K562 (cell line): ENCODE results near the gene CIB1. TPM values are rescaled to one million over a fixed set of nuclear protein-coding genes. Genes with fewer than 3 reads are reported as not detected.

Experiments used
- ATF6 ChIP-seq: sonication (generic); formaldehyde crosslinking; IDR thresholded peaks from 2 replicates; pipeline ENCODE4 v1.4.0; 2020; ENCODE audit warnings: mild to moderate bottlenecking, missing genetic modification reagents
- COPS2 ChIP-seq: fragments of 450-650 bp; conservative IDR thresholded peaks from 2 replicates; pipeline ENCODE4 v1.6.1; 2016; ENCODE audit warnings: mild to moderate bottlenecking, moderate library complexity
- CREM ChIP-seq: IDR thresholded peaks from 2 replicates; pipeline ENCODE4 v1.6.1; 2014; ENCODE audit warnings: antibody characterized with exemption, low read depth
- E2F4 ChIP-seq: sonication (generic); formaldehyde crosslinking; IDR thresholded peaks from 2 replicates; pipeline ENCODE4 v1.8.0; 2022; ENCODE audit warnings: mild to moderate bottlenecking, low read depth, missing genetic modification reagents
- HOXB6 ChIP-seq: fragments of 250-450 bp; sonication (Bioruptor Pico); IDR thresholded peaks from 2 replicates; pipeline ENCODE4 v1.5.1; 2022; ENCODE audit warnings: mild to moderate bottlenecking, borderline replicate concordance
- NFATC3 ChIP-seq: fragments of 450-650 bp; IDR thresholded peaks from 2 replicates; pipeline ENCODE4 v1.6.1; 2017; ENCODE audit warnings: mild to moderate bottlenecking
- NFIC ChIP-seq: fragments of 450-650 bp; IDR thresholded peaks from 2 replicates; pipeline ENCODE4 v1.6.1; 2017; ENCODE audit warnings: mild to moderate bottlenecking, inconsistent platforms
- NKRF ChIP-seq: fragments of 450-650 bp; IDR thresholded peaks from 2 replicates; pipeline ENCODE4 v1.6.1; 2016; ENCODE audit warnings: borderline replicate concordance
- POLR2AphosphoS5 ChIP-seq: IDR thresholded peaks from 2 replicates; pipeline ENCODE4 v1.6.1; 2011; ENCODE audit warnings: mild to moderate bottlenecking, low read depth, low read length, moderate library complexity; ENCODE audit not compliant: control insufficient read depth, insufficient read depth
- RNF2 ChIP-seq: sonication (generic); IDR thresholded peaks from 2 replicates; pipeline ENCODE4 v1.6.1; 2016
- SIN3A ChIP-seq, 2 experiments: fragments of 150-350 bp in 1 of 2; IDR thresholded peaks; 2 replicates each; pipeline ENCODE4 v1.6.1; 2011 to 2016; ENCODE audit warnings: borderline replicate concordance in 2 of 2, low read depth in 2 of 2, low read length in 2 of 2, mild to moderate bottlenecking in 2 of 2, moderate library complexity in 2 of 2; ENCODE audit not compliant: control insufficient read depth in 1 of 2
- SMARCA4 ChIP-seq: fragments of 450-650 bp; IDR thresholded peaks from 2 replicates; pipeline ENCODE4 v1.6.1; 2016
- TSHZ1 ChIP-seq: fragments of 250-450 bp; sonication (Bioruptor Pico); IDR thresholded peaks from 2 replicates; pipeline ENCODE4 v1.4.0; 2020; ENCODE audit warnings: mild to moderate bottlenecking, moderate library complexity
- UBTF ChIP-seq, 2 experiments: IDR thresholded peaks; 2 replicates each; pipeline ENCODE4 v1.6.1; 2012; ENCODE audit warnings: improper control_type of control experiment in 2 of 2, low read depth in 2 of 2, low read length in 2 of 2, borderline replicate concordance in 1 of 2
- ZNF12 ChIP-seq: sonication (generic); formaldehyde crosslinking; IDR thresholded peaks from 2 replicates; pipeline ENCODE4 v1.4.0; 2020; ENCODE audit warnings: mild to moderate bottlenecking, missing genetic modification reagents
- ZNF431 ChIP-seq: sonication (generic); formaldehyde crosslinking; IDR thresholded peaks from 2 replicates; pipeline ENCODE4 v1.8.0; 2022; ENCODE audit warnings: mild to moderate bottlenecking, missing genetic modification reagents
- polyA plus RNA-seq, 8 experiments: library from polyadenylated mRNA; depleted of rRNA in 4 of 8; stranded (reverse) in 5 of 8; unstranded in 3 of 8; fragments of >200 nt; fragmentation: Nextera tagmentation in 2 of 8; fragmentation: Illumina TruSeq in 1 of 8; extraction: Ambion mirVana in 2 of 8; extraction: Trizol in 1 of 8; gene quantifications; 2 replicates each; pipeline versions ENCODE4 v1.2.1 to v1.2.3, GENCODE V29; 2011 to 2014; ENCODE audit warnings: inconsistent platforms in 1 of 8, missing spikeins in 1 of 8
- total RNA-seq, 7 experiments: library from RNA; depleted of rRNA in 6 of 7; stranded (reverse); fragments of >200 nt in 6 of 7; fragmentation: Illumina TruSeq in 2 of 7; extraction: Trizol in 2 of 7; gene quantifications; 2 replicates each; pipeline versions ENCODE4 v1.2.1 to v1.2.3, GENCODE V29; 2011 to 2021; ENCODE audit warnings: low replicate concordance in 1 of 7

CIB1 gene
- total and polyA plus RNA-seq, 9 of the 15 experiments (the other 6 are each of a cell fraction or from before 2014, with no cell fraction given): 14.9 to 136 (median 64.5) TPM

- peak in 1 of 2 experiments; percentile 30; a peak in 1 of 4 replicates for TF ChIP-seq UBTF (IDR thresholded peaks at IDR 0.05; ENCODE audit: borderline replicate concordance in 1 of 2, low read depth in 2 of 2, low read length in 2 of 2)
- TF ChIP-seq NKRF: peak; percentile 87
- peak; percentile 86 for TF ChIP-seq CREM
- peak; percentile 56; the same call in 1 of the 2 replicates for TF ChIP-seq ATF6 (CRISPR knock-in tag)
- no peak; the same call in 1 of the 2 replicates for TF ChIP-seq ZNF12 (CRISPR knock-in tag)
- no peak for TF ChIP-seq COPS2
- TF ChIP-seq ZNF431: no peak
- no peak for TF ChIP-seq SMARCA4
- no peak for TF ChIP-seq E2F4
- peak; percentile 52; the same call in 1 of the 2 replicates for TF ChIP-seq POLR2AphosphoS5
- TF ChIP-seq SIN3A (IDR thresholded peaks at IDR 0.05; ENCODE audit: borderline replicate concordance in 2 of 2, control insufficient read depth in 1 of 2, low read depth in 2 of 2, low read length in 2 of 2): peak; percentile 66 to 71; a peak in 2 of 4 replicates
- peak; percentile 98 for TF ChIP-seq NFATC3
- TF ChIP-seq HOXB6 (CRISPR knock-in tag): no peak
- no peak for TF ChIP-seq TSHZ1 (CRISPR knock-in tag)
- peak; percentile 46; the same call in 1 of the 2 replicates for TF ChIP-seq RNF2
- TF ChIP-seq NFIC: peak; percentile 28
Measured at GRCh38 chr15:90233387-90234095, at the start of gene CIB1 (continued).
